KMS-11 (cell line): Measurements from ENCODE around the gene PEMT.

ENCODE experiments used
- H2AFZ ChIP-seq: fragments of 200-600 bp; sonication (generic); 2 replicates; pipeline ENCODE4 v1.6.1; 2016; ENCODE audit warnings: antibody characterized with exemption, mixed run types, low read depth
- H3K27ac ChIP-seq: fragments of 200-600 bp; sonication (generic); 2 replicates; pipeline ENCODE4 v1.6.1; 2016; ENCODE audit warnings: mild to moderate bottlenecking, mixed run types
- H3K27me3 ChIP-seq: fragments of 200-600 bp; sonication (generic); 2 replicates; pipeline ENCODE4 v1.6.1; 2017; ENCODE audit warnings: mild to moderate bottlenecking, low read depth, mixed run types, moderate library complexity; ENCODE audit not compliant: insufficient read depth
- H3K36me3 ChIP-seq: fragments of 200-600 bp; sonication (generic); 2 replicates; pipeline ENCODE4 v1.6.1; 2017; ENCODE audit warnings: mild to moderate bottlenecking, mixed run types; ENCODE audit not compliant: insufficient read depth
- H3K4me1 ChIP-seq: fragments of 200-600 bp; sonication (generic); 2 replicates; pipeline ENCODE4 v1.6.1; 2016; ENCODE audit warnings: mild to moderate bottlenecking, low read depth, mixed run types; ENCODE audit not compliant: poor library complexity, severe bottlenecking
- H3K4me2 ChIP-seq: fragments of 200-600 bp; sonication (generic); 2 replicates; pipeline ENCODE4 v1.7.0; 2016; ENCODE audit warnings: mild to moderate bottlenecking, mixed run types
- H3K4me3 ChIP-seq: fragments of 200-600 bp; sonication (generic); IDR thresholded peaks from 2 replicates; pipeline ENCODE4 v1.6.1; 2017; ENCODE audit warnings: low read depth, low read length, mixed read lengths; ENCODE audit not compliant: insufficient read depth
- H3K79me2 ChIP-seq: fragments of 200-600 bp; sonication (generic); 2 replicates; pipeline ENCODE4 v1.6.1; 2016; ENCODE audit warnings: low read depth, mixed run types; ENCODE audit not compliant: insufficient read depth
- H3K9ac ChIP-seq: fragments of 200-600 bp; sonication (generic); 2 replicates; pipeline ENCODE4 v1.6.1; 2016; ENCODE audit warnings: mild to moderate bottlenecking, mixed run types
- H4K20me1 ChIP-seq: fragments of 200-600 bp; sonication (generic); 2 replicates; pipeline ENCODE4 v1.6.1; 2016; ENCODE audit warnings: mild to moderate bottlenecking, mixed run types; ENCODE audit not compliant: insufficient read depth
- TF ChIP-seq, protein P1 (sequence below): fragments of 200-600 bp; sonication (generic); conservative IDR thresholded peaks from 2 replicates; pipeline ENCODE4 v1.6.1; 2017; ENCODE audit warnings: low read depth, mild to moderate bottlenecking, antibody characterized with exemption, low read length, moderate library complexity, mixed read lengths

Gene PEMT

DNA sequence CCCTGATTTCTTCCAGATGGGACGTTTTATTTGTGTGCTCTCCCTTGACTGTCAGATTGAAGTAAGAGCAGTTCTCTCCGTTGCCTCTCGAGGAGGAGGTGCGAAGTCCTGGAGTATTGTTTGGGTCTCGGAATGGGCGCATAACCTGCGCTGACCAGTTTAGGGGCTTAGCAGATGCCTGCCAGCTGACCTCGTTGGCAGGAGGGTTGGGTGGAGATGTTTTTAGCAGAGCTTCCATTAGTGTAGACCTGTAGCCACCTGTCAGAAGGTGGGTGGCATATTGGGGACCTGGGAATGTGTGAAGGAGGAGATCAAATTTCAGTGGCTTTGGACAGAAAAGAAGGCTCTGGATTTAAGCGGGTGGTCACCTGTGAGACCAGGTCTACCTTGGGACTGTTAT, 98.9 kb downstream of the PEMT start:
- Histone ChIP-seq H3K79me2 (no peaks in the 10 kb centered on the region), H3K27ac (no peak overlapping the region), H3K9ac (no peak overlapping the region), H3K4me3 (no peak overlapping the region), H3K27me3 (no peaks in the 10 kb centered on the region), H2AFZ (no peak overlapping the region), H3K36me3 (no peaks in the 10 kb centered on the region), H3K4me1 (peaks cover 41% of the 10 kb centered on the region), H3K4me2 (no peak overlapping the region), H4K20me1 (no peaks in the 10 kb centered on the region)
- TF ChIP-seq, protein P1, sequence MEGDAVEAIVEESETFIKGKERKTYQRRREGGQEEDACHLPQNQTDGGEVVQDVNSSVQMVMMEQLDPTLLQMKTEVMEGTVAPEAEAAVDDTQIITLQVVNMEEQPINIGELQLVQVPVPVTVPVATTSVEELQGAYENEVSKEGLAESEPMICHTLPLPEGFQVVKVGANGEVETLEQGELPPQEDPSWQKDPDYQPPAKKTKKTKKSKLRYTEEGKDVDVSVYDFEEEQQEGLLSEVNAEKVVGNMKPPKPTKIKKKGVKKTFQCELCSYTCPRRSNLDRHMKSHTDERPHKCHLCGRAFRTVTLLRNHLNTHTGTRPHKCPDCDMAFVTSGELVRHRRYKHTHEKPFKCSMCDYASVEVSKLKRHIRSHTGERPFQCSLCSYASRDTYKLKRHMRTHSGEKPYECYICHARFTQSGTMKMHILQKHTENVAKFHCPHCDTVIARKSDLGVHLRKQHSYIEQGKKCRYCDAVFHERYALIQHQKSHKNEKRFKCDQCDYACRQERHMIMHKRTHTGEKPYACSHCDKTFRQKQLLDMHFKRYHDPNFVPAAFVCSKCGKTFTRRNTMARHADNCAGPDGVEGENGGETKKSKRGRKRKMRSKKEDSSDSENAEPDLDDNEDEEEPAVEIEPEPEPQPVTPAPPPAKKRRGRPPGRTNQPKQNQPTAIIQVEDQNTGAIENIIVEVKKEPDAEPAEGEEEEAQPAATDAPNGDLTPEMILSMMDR = no peak

DNA sequence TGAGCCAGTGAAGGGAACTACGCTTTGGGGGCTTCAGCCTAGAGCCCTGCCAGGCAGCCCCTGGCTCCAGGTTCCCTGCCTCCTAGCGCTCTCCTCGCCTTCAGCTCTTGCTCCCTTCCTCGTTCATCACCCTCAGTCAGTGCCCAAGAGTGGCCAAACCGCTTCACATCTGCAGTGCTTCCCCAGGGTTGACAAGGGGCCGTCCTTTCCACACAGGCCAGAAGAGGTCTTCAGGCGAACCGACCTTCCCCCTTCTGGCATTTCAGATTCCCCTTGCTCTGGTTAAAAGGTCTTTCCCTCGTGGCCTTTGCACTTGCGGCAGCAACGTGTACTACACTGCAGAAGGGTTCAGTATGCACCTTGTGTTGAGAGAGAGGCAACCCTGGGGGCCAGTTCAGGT, 99.4 kb downstream of the PEMT start:
- Histone ChIP-seq H3K27me3 (no peaks in the 10 kb centered on the region), H3K36me3 (no peaks in the 10 kb centered on the region), H3K79me2 (no peaks in the 10 kb centered on the region), H3K4me2 (no peak overlapping the region), H3K27ac (no peak overlapping the region), H2AFZ (no peak overlapping the region), H3K4me3 (no peak overlapping the region), H3K4me1 (peaks cover 42% of the 10 kb centered on the region), H4K20me1 (no peaks in the 10 kb centered on the region), H3K9ac (no peak overlapping the region)
- TF ChIP-seq, protein P1 = no peak

DNA sequence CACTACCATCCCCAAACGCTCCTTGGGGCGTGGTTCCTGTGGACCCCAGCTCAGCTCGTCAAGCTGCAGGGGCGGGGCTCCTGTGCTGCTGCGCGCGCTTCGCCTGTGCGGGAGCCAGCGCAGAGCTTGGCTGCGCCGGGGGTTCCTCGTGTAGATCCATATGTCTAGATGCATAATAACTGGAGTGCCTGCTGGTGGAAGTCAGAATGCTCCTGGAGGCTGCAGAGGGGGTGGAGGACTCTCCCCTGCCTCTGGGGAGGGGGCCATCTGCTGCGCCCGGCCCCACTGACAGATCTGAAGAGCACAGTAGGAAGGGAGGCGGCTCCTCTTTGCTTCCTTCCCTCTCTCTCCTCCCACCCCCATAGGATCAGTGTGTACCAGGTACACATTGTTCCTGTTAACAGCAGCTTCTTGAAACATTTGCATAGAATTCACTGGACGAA, 99.9 kb downstream of the PEMT start:
- TF ChIP-seq, protein P1 = no peak
- Histone ChIP-seq H3K36me3 (no peaks in the 10 kb centered on the region), H3K27me3 (no peaks in the 10 kb centered on the region), H3K4me2 (no peak overlapping the region), H4K20me1 (no peaks in the 10 kb centered on the region), H2AFZ (no peak overlapping the region), H3K4me3 (no peak overlapping the region), H3K9ac (no peak overlapping the region), H3K79me2 (no peaks in the 10 kb centered on the region), H3K27ac (no peak overlapping the region), H3K4me1 (peaks cover 41% of the 10 kb centered on the region)

DNA sequence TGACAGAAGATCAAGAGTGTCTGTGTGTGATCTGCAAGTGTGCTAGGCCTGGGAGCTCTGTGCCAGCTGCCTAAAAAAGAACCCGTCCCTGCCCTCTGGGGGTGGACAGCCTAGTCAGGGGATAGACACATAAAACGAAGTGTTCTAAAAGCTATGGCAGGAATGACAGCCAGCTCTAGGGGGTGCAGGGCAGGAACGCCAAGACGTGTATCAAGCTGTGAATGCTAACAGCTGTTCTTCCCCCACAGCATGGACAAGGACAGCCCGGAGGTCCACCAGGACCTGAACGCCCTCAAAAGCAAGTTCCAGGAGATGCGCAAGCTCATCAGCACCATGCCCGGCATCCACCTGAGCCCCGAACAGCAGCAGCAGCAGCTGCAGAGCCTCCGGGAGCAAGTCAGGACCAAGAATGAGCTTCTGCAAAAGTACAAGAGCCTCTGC, 100.5 kb downstream of the PEMT start:
- Histone ChIP-seq H3K9ac (no peak overlapping the region), H3K27me3 (no peaks in the 10 kb centered on the region), H3K4me1 (peaks cover 41% of the 10 kb centered on the region), H3K27ac (no peak overlapping the region), H3K4me3 (no peak overlapping the region), H4K20me1 (no peaks in the 10 kb centered on the region), H3K79me2 (no peaks in the 10 kb centered on the region), H3K4me2 (no peak overlapping the region), H2AFZ (no peak overlapping the region), H3K36me3 (no peaks in the 10 kb centered on the region)
- TF ChIP-seq, protein P1 = no peak
